HepG2 (cell line): ENCODE data around the gene ZNF75A. TPM values are rescaled to one million over a fixed set of nuclear protein-coding genes. Genes with fewer than 3 reads are reported as not detected.
A peak's percentile ranks its signal among the peaks of the same experiment; 100 is the strongest.

ENCODE experiments used
- CERS6 ChIP-seq: sonication (generic); formaldehyde crosslinking; IDR thresholded peaks from 2 replicates; pipeline ENCODE4 v1.5.0; 2020; ENCODE audit warnings: missing genetic modification reagents
- FOSL1 ChIP-seq: sonication (generic); formaldehyde crosslinking; IDR thresholded peaks from 2 replicates; pipeline ENCODE4 v1.9.0; 2021; ENCODE audit warnings: missing genetic modification reagents, borderline replicate concordance
- HHEX ChIP-seq: IDR thresholded peaks from 2 replicates; pipeline ENCODE4 v1.6.1; 2016; ENCODE audit warnings: control low read depth
- KMT2A ChIP-seq: sonication (generic); formaldehyde crosslinking; IDR thresholded peaks from 2 replicates; pipeline ENCODE4 v1.4.0; 2020; ENCODE audit warnings: missing genetic modification reagents
- NBN ChIP-seq: fragments of 450-650 bp; conservative IDR thresholded peaks from 2 replicates; pipeline ENCODE4 v1.6.1; 2017
- NFIC ChIP-seq: IDR thresholded peaks from 2 replicates; pipeline ENCODE4 v1.6.1; 2012; ENCODE audit warnings: mild to moderate bottlenecking, low read length, inconsistent platforms
- NFYB ChIP-seq: sonication (generic); formaldehyde crosslinking; IDR thresholded peaks from 2 replicates; pipeline ENCODE4 v1.4.0; 2020; ENCODE audit warnings: missing genetic modification reagents
- RAD51 ChIP-seq: fragments of 450-650 bp; IDR thresholded peaks from 2 replicates; pipeline ENCODE4 v1.6.1; 2016; ENCODE audit warnings: borderline replicate concordance
- RBAK ChIP-seq: sonication (generic); formaldehyde crosslinking; IDR thresholded peaks from 2 replicates; pipeline ENCODE4 v1.5.1; 2020; ENCODE audit warnings: mild to moderate bottlenecking, missing genetic modification reagents
- RBM39 ChIP-seq: fragments of 200-400 bp; formaldehyde crosslinking; IDR thresholded peaks from one replicate; pipeline ENCODE4 v1.6.1; 2018; ENCODE audit warnings: antibody characterized with exemption, mild to moderate bottlenecking, low read depth, low read length; ENCODE audit not compliant: poor library complexity, severe bottlenecking
- RCOR2 ChIP-seq: IDR thresholded peaks from 2 replicates; pipeline ENCODE4 v1.6.1; 2016; ENCODE audit warnings: missing biosample characterization, missing genetic modification reagents
- SCMH1 ChIP-seq: sonication (generic); formaldehyde crosslinking; IDR thresholded peaks from 2 replicates; pipeline ENCODE4 v1.9.0; 2021; ENCODE audit warnings: missing genetic modification reagents, mild to moderate bottlenecking, borderline replicate concordance
- SETDB1 ChIP-seq: sonication (generic); formaldehyde crosslinking; IDR thresholded peaks from 2 replicates; pipeline ENCODE4 v1.5.1; 2020; ENCODE audit warnings: missing genetic modification reagents, mild to moderate bottlenecking, borderline replicate concordance
- TFDP2 ChIP-seq: sonication (generic); formaldehyde crosslinking; IDR thresholded peaks from 2 replicates; pipeline ENCODE4 v1.4.0; 2020; ENCODE audit warnings: missing genetic modification reagents
- THRA ChIP-seq: sonication (generic); formaldehyde crosslinking; IDR thresholded peaks from 2 replicates; pipeline ENCODE4 v1.4.0; 2020; ENCODE audit warnings: missing genetic modification reagents, borderline replicate concordance
- U2AF1 ChIP-seq: fragments of 200-400 bp; formaldehyde crosslinking; optimal IDR thresholded peaks from 2 replicates; pipeline ENCODE3; 2017; ENCODE audit warnings: mild to moderate bottlenecking, low read depth, low read length
- ZBTB38 ChIP-seq: sonication (generic); formaldehyde crosslinking; IDR thresholded peaks from 2 replicates; pipeline ENCODE4 v1.5.1; 2020; ENCODE audit warnings: mild to moderate bottlenecking, missing genetic modification reagents
- ZBTB7B ChIP-seq: sonication (generic); formaldehyde crosslinking; IDR thresholded peaks from 2 replicates; pipeline ENCODE4 v1.4.0; 2020; ENCODE audit warnings: missing genetic modification reagents
- ZC3H13 ChIP-seq: sonication (generic); formaldehyde crosslinking; IDR thresholded peaks from 2 replicates; pipeline ENCODE4 v1.8.1; 2023; ENCODE audit warnings: mild to moderate bottlenecking, missing genetic modification reagents, moderate library complexity
- ZFP90 ChIP-seq: sonication (generic); formaldehyde crosslinking; IDR thresholded peaks from 2 replicates; pipeline ENCODE4 v1.8.0; 2022; ENCODE audit warnings: missing genetic modification reagents, mild to moderate bottlenecking, inconsistent platforms, borderline replicate concordance
- ZNF225 ChIP-seq: sonication (generic); formaldehyde crosslinking; IDR thresholded peaks from 2 replicates; pipeline ENCODE4 v1.4.0; 2020; ENCODE audit warnings: mild to moderate bottlenecking, missing genetic modification reagents
- ZNF552 ChIP-seq: sonication (generic); formaldehyde crosslinking; IDR thresholded peaks from 2 replicates; pipeline ENCODE4 v1.9.0; 2022; ENCODE audit warnings: missing genetic modification reagents, mild to moderate bottlenecking, borderline replicate concordance
- ZNF589 ChIP-seq: sonication (generic); formaldehyde crosslinking; conservative IDR thresholded peaks from 2 replicates; pipeline ENCODE4 v1.8.0; 2022; ENCODE audit warnings: mild to moderate bottlenecking, moderate library complexity, missing genetic modification reagents
- ZNF597 ChIP-seq: sonication (generic); formaldehyde crosslinking; IDR thresholded peaks from 2 replicates; pipeline ENCODE4 v1.5.0; 2020; ENCODE audit warnings: missing genetic modification reagents
- ZNF616 ChIP-seq: sonication (generic); formaldehyde crosslinking; IDR thresholded peaks from 2 replicates; pipeline ENCODE4 v1.5.0; 2020; ENCODE audit warnings: low read depth, mild to moderate bottlenecking, missing genetic modification reagents
- ZNF782 ChIP-seq: sonication (generic); formaldehyde crosslinking; IDR thresholded peaks from 2 replicates; pipeline ENCODE4 v1.4.0; 2020; ENCODE audit warnings: missing genetic modification reagents, mild to moderate bottlenecking, borderline replicate concordance
- ZSCAN29 ChIP-seq: sonication (generic); formaldehyde crosslinking; conservative IDR thresholded peaks from 2 replicates; pipeline ENCODE4 v1.4.0; 2020; ENCODE audit warnings: mild to moderate bottlenecking, missing genetic modification reagents
- polyA plus RNA-seq, 8 experiments: library from polyadenylated mRNA; depleted of rRNA in 3 of 8; stranded (reverse) in 7 of 8; unstranded in 1 of 8; fragments of >200 nt; fragmentation: Illumina TruSeq in 4 of 8; extraction: Trizol in 4 of 8; gene quantifications; 2 replicates each; pipeline versions ENCODE4 v1.2.1 to v1.2.3, GENCODE V29; 2011 to 2016; ENCODE audit warnings: low read depth in 4 of 8, missing spikeins in 1 of 8, mixed read lengths in 1 of 8; ENCODE audit not compliant: insufficient read depth in 1 of 8
- total RNA-seq, 5 experiments: library from RNA; depleted of rRNA; stranded (reverse); fragments of >200 nt; fragmentation: Illumina TruSeq; extraction: Trizol; gene quantifications; 2 replicates each; pipeline ENCODE4 v1.2.3, GENCODE V29; 2016; ENCODE audit warnings: low read depth in 1 of 5

Gene ZNF75A
- total and polyA plus RNA-seq, 2 of the 13 experiments (the other 11 are each of a cell fraction or from before 2014, with no cell fraction given) = 1.4 to 2.1 TPM

GRCh38 chr16:3364774-3365427 lies 59.6 kb downstream of the ZNF75A start (continued):
- no peak for TF ChIP-seq CERS6 (CRISPR knock-in tag)
- no peak for TF ChIP-seq ZFP90 (CRISPR knock-in tag)
- peak; percentile 53 for TF ChIP-seq RBM39
- TF ChIP-seq HHEX (CRISPR knock-in tag) = no peak
- no peak for TF ChIP-seq ZBTB7B (CRISPR knock-in tag)
- no peak for TF ChIP-seq RAD51
- no peak for TF ChIP-seq U2AF1
- no peak for TF ChIP-seq ZC3H13
- 0 out of 2 replicates have a peak, but pooled peaks have one; percentile 29 for TF ChIP-seq KMT2A
- no peak for TF ChIP-seq ZNF589 (CRISPR knock-in tag)
- TF ChIP-seq ZBTB38 (CRISPR knock-in tag) = no peak
- TF ChIP-seq SCMH1 (CRISPR knock-in tag) = no peak
- peak; percentile 70 for TF ChIP-seq NFYB (CRISPR knock-in tag)
- no peak for TF ChIP-seq NFIC
- TF ChIP-seq RBAK = no peak
- TF ChIP-seq ZNF616 (CRISPR knock-in tag) = no peak
- no peak for TF ChIP-seq ZNF597 (CRISPR knock-in tag)
- TF ChIP-seq FOSL1 = no peak
- TF ChIP-seq ZNF225 (CRISPR knock-in tag) = no peak; the same call in 1 of the 2 replicates
- no peak for TF ChIP-seq ZNF552
- no peak for TF ChIP-seq THRA (CRISPR knock-in tag)
- no peak for TF ChIP-seq SETDB1
- TF ChIP-seq ZSCAN29 (CRISPR knock-in tag) = no peak
- TF ChIP-seq RCOR2 (CRISPR knock-in tag) = 0 out of 2 replicates have a peak, but pooled peaks have one; percentile 27
- no peak for TF ChIP-seq NBN
- no peak for TF ChIP-seq TFDP2 (CRISPR knock-in tag)
- 0 out of 2 replicates have a peak, but pooled peaks have one; percentile 66 for TF ChIP-seq ZNF782 (CRISPR knock-in tag)
